ENCODE measurements around the gene TAL1.
A peak's percentile ranks its signal among the peaks of the same experiment; 100 is the strongest.

TAL1 gene

DNA sequence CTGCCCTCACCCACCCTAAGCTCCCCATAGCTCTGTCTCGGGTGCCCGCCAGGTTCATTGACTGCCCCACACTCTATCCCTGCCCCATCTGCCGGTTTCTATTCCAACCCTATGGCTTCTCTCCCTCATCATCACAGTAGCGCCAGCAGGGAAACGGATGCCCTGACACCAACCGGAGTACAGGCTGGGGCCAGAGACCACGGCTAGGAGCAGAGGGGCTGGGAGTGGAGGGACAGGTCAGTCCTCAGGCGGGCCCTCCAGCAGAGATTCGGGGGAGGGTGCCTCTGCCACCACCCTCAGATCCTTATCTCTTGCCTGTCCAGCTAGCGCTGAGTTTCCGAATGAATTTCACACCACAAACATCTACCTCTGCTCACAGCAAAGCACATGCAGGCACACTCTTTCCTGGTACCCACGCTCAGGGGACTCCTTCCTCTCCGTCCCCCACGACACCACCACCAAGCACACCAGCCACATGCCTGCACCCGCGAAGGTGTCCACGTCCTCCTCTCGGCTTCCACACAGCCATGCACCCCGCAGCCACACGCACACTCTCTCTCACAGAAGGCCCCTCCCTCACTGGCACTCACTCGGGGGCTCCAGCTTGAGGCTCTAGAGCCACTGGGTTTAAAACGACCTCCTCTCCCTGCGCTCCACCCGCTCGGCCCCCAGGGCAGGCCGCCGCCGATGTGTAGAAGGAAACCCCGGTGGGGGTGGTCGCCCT lies 7.2 kb downstream of the TAL1 start:
- Histone ChIP-seq H3K9ac (ENCODE audit: low read depth, low read length) (peak overlapping the region; percentile 31; the same call in 1 of the 2 replicates), H3K36me3 (ENCODE audit: insufficient read depth, low read length) (no peaks in the 10 kb centered on the region), H3K4me1 (ENCODE audit: insufficient read depth, low read length) (peaks cover 4% of the 10 kb centered on the region; the same call in 1 of the 2 replicates), H3K9me3 (ENCODE audit: control insufficient read depth, insufficient read depth, low read length) (no peaks in the 10 kb centered on the region; the same call in 1 of the 2 replicates)

DNA sequence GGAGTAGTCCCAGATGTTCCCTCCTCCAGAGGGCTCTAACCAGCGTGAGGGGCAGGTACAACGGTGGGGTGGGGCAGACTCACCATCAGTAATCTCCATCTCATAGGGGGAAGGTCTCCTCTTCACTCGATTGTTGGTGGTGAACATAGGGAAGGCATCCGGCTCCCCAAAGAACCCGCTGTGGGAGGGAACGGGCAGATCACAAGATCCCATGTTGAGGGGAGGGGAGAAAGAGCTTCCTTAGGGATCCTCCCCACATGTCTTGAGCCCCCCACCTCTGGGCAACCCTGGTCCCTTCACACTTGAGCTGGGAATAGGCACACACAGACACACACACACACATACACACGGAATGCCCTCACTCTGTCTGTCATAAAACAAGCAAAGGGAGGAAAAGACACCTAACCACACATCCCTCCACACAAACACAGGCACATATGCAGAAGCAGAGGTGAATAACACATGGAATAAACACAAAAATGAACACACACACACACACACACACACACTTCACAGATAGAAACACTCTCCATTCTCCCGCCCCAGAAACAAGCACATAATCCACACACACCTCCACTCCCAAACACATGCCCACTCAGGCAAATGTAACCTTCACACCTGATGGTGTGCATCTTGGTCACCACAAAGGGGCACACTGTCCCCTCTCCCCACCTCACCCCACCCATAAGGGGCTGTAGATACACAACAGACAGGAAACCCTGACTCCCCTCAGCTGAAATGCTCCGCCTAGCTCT lies 7.9 kb downstream of the TAL1 start:
- no peaks in the 10 kb centered on the region; the same call in 1 of the 2 replicates for H3K9me3 ChIP-seq (ENCODE audit: control insufficient read depth, insufficient read depth, low read length)
- H3K9ac ChIP-seq (ENCODE audit: low read depth, low read length), result no peak overlapping the region
- H3K4me1 ChIP-seq (ENCODE audit: insufficient read depth, low read length), result peaks cover 4% of the 10 kb centered on the region; the same call in 1 of the 2 replicates
- no peaks in the 10 kb centered on the region for H3K36me3 ChIP-seq (ENCODE audit: insufficient read depth, low read length)

DNA sequence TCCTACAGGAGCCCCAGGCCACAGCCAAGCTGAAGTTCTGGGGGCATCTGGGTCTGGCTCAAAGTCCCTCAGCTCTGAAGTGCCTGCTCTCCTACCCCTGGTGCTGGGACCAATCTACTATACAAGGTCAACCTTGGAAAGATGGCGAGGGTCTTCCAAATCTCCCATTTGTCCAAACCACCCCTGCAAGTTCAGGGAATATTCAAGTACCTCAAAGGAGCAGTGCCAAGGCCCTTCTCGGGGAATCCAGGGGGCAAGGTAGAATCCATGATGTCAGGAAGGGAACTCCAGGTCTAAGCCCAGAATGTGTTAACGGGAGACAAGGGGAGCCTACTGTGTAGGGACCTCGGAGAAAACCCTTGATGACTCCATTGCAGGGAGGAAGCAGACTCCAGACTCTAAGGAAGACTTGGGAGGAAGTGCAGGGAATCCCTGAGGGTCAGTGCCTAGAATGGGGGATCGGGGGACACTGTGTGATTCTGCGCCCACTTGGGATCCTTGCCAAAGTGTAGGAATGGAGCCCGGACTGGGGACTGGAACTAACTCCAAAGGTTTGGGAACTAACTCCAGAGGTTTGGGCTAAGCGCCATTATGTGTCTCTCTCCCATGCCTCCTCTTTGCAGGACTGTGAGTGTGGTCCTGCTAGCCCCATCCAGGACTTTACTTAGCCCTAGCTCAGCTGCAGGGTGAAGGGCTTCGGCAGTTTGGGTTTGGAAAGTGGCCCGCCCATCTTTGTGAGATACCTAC lies 8.7 kb downstream of the TAL1 start:
- H3K4me1 ChIP-seq (ENCODE audit: insufficient read depth, low read length), result peaks cover 4% of the 10 kb centered on the region; the same call in 1 of the 2 replicates
- H3K9me3 ChIP-seq (ENCODE audit: control insufficient read depth, insufficient read depth, low read length), result no peaks in the 10 kb centered on the region; the same call in 1 of the 2 replicates
- no peak overlapping the region for H3K9ac ChIP-seq (ENCODE audit: low read depth, low read length)
- no peaks in the 10 kb centered on the region for H3K36me3 ChIP-seq (ENCODE audit: insufficient read depth, low read length)

DNA sequence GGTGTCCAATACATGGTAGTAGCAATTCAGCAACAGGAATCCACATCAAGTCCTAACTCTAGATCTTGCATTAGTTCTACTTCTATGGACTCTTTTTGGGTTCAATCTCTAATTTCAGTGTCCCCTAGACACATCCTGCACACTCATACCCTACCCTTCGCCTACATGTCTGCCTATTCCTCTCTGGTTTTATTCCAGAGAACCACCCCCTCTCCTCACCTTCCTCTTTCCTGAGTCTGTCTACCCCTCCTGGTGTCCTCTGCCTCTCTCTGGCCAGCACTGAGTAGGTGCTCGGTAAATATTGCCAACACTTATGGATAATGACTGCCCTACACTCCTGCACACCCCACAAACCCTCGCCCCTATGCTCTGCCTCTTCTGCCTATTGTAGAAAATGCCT lies 9.5 kb downstream of the TAL1 start:
- no peak overlapping the region for H3K9ac ChIP-seq (ENCODE audit: low read depth, low read length)
- H3K9me3 ChIP-seq (ENCODE audit: control insufficient read depth, insufficient read depth, low read length), result no peaks in the 10 kb centered on the region; the same call in 1 of the 2 replicates
- H3K36me3 ChIP-seq (ENCODE audit: insufficient read depth, low read length), result no peaks in the 10 kb centered on the region
- H3K4me1 ChIP-seq (ENCODE audit: insufficient read depth, low read length), result peaks cover 4% of the 10 kb centered on the region; the same call in 1 of the 2 replicates

DNA sequence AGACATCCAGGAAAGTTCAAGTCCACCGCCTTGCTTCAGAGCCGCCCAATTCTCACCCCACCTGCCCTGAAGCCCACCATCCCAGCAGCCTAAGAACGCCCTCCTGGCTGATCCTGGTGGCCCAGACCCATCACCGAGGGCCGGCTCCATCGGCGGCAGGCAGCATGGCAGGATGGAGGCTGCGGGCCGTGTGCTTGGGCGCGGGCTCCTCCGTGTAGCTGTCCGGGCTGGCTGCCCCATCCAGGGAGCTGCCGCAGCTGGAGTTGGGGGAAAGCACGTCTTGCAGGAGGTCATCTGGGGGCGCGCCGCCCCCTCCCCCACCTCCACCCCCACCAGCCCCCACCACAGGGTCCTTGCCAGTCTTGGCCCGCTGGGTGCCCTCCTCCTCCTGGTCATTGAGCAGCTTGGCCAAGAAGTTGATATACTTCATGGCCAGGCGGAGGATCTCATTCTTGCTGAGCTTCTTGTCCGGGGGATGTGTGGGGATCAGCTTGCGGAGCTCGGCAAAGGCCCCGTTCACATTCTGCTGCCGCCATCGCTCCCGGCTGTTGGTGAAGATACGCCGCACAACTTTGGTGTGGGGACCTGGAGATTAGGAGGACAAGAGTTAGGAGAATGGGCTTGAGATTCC lies 12.3 kb downstream of the TAL1 start:
- no peaks in the 10 kb centered on the region for H3K36me3 ChIP-seq (ENCODE audit: insufficient read depth, low read length)
- H3K9ac ChIP-seq (ENCODE audit: low read depth, low read length), result no peak overlapping the region
- H3K4me1 ChIP-seq (ENCODE audit: insufficient read depth, low read length), result peaks cover 4% of the 10 kb centered on the region; the same call in 1 of the 2 replicates
- H3K9me3 ChIP-seq (ENCODE audit: control insufficient read depth, insufficient read depth, low read length), result no peaks in the 10 kb centered on the region; the same call in 1 of the 2 replicates

DNA sequence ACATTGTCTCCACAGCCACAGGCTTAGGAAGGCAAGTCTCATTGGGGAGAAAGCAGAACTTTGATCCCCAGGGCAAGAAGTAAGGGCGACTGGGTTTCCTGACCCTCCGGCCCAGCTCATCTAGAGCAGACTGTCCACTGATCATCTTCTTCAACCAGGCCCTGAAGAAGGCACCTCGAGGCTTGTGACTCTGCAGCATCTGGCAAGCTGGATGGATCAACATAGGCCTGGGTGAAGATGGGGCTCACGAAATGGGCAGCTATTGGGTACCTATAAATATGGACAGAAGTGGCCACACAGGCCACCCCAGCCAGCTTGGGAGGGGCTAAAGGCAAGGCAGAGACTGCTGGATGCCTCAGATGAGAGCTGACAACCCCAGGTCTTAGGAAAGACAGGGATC lies 13.0 kb downstream of the TAL1 start:
- Histone ChIP-seq H3K36me3 (ENCODE audit: insufficient read depth, low read length) (no peaks in the 10 kb centered on the region), H3K4me1 (ENCODE audit: insufficient read depth, low read length) (peaks cover under 1% of the 10 kb centered on the region; the same call in 1 of the 2 replicates), H3K9ac (ENCODE audit: low read depth, low read length) (no peak overlapping the region), H3K9me3 (ENCODE audit: control insufficient read depth, insufficient read depth, low read length) (no peaks in the 10 kb centered on the region; the same call in 1 of the 2 replicates)

DNA sequence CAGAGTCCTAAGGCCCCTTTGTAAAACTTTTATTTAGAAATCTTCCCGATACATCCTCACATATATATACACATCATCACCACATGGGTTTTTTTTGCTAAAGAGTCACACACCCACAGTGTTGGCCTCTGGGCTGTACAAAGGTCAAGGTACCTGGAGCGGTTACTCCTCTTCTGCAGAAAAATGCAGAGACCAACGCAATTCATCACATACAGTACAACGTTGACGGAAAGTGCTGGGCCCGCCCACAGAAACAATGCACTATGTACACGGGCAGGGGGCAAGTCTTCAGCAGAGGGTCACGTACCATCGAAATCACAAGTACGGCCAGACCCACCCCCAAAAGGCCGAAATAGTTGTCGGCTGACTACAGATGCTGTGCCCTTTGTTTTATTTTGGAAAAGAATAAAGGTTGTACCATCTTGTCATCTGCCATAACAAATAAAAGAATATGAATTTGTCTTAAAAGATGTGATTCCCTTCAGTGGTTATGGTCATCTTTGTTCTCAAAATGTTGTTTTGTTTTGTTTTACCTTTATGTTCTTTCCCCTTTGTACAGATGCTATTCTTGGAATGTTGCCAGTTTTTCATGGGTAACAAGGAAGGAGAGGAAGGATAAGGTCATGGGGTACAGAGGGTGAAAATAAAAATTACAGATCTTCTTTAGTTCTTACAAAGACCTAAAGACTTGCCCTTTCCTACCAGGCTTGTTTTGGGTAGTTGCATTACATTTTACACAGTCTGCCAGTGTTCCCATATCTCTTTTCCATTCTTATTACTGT lies 15.6 kb downstream of the TAL1 start:
- no peaks in the 10 kb centered on the region; the same call in 1 of the 2 replicates for H3K4me1 ChIP-seq (ENCODE audit: insufficient read depth, low read length)
- H3K9ac ChIP-seq (ENCODE audit: low read depth, low read length), result no peak overlapping the region
- H3K36me3 ChIP-seq (ENCODE audit: insufficient read depth, low read length), result no peaks in the 10 kb centered on the region
- no peaks in the 10 kb centered on the region; the same call in 1 of the 2 replicates for H3K9me3 ChIP-seq (ENCODE audit: control insufficient read depth, insufficient read depth, low read length)

DNA sequence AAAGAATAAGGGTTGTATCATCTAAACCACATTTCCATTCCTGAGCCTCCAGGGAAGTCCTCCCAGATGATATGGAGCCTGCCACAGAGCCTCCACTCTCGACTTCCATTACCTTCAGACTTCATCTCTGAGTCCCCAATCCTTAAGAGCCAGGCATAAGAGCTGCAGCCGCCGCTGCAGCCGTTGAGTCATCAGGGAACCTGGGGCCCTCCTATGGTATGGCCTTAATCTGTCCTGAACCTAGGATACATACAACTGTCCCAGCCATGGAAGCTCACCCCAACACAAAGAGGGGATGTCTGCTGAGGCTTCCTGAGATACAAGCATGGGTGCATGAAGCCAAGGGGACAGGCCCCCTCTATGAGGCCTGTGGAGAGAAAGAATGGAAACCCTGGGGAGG lies 16.3 kb downstream of the TAL1 start:
- Histone ChIP-seq H3K4me1 (ENCODE audit: insufficient read depth, low read length) (no peaks in the 10 kb centered on the region; the same call in 1 of the 2 replicates), H3K9me3 (ENCODE audit: control insufficient read depth, insufficient read depth, low read length) (no peaks in the 10 kb centered on the region; the same call in 1 of the 2 replicates), H3K9ac (ENCODE audit: low read depth, low read length) (no peak overlapping the region), H3K36me3 (ENCODE audit: insufficient read depth, low read length) (no peaks in the 10 kb centered on the region)

DNA sequence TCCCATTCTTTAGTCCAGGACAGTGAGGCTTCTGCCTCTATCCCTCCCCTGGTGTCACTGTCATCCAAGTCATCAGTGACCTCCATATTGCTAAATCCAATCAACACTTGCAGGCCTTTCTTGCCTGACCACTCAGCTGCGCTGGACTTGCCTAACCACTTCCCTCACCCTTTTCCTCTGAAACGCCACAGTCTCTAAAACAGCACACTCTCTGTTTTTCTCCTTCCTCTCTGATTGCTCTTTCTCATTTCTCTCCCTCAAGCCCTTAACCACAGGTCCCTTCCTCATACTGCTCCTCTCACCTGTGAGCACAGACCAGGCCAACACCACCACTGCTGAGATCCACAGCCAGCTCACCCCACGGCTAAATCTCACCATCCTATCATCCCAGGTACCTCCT lies 17.5 kb downstream of the TAL1 start:
- Histone ChIP-seq H3K36me3 (ENCODE audit: insufficient read depth, low read length) (no peaks in the 10 kb centered on the region), H3K9me3 (ENCODE audit: control insufficient read depth, insufficient read depth, low read length) (no peaks in the 10 kb centered on the region; the same call in 1 of the 2 replicates), H3K9ac (ENCODE audit: low read depth, low read length) (no peak overlapping the region), H3K4me1 (ENCODE audit: insufficient read depth, low read length) (peaks cover 3% of the 10 kb centered on the region; the same call in 1 of the 2 replicates)

DNA sequence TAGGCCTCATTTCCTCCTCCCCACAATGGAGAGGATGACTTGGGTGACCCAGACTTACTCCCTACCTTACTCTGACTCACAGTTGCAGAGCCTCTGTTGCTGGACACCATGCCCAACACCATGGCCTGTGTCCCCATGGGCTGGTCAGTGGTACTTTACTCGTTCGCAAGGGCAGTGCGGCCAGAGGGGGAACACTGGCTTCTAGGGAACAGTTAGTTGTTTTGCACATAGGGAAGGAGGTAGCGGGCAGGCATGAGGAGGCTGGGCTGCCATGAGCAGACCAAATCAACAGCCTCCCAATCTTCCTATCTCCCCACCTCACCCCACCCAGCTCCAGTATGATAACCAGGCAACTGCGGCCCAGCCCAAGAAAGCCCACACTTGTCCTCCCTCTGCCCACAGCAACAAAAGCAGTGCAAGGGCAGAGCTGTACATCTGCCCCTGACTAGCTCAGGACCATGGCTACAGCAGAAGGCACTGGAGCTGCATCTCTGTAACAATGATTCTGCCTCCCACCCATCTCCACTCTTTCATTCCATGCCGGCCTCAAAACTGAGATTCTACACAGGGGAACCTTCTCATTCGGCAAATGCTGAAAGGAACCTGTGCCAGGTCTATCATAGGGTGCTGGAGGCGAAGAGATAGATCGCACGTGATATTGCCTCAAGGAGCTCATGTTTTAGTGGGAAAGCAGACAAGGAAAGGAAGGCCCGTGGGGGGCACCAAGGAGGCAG lies 18.6 kb downstream of the TAL1 start:
- H3K9me3 ChIP-seq (ENCODE audit: control insufficient read depth, insufficient read depth, low read length), result no peaks in the 10 kb centered on the region; the same call in 1 of the 2 replicates
- no peak overlapping the region for H3K9ac ChIP-seq (ENCODE audit: low read depth, low read length)
- H3K4me1 ChIP-seq (ENCODE audit: insufficient read depth, low read length), result peaks cover 13% of the 10 kb centered on the region
- H3K36me3 ChIP-seq (ENCODE audit: insufficient read depth, low read length), result no peaks in the 10 kb centered on the region

DNA sequence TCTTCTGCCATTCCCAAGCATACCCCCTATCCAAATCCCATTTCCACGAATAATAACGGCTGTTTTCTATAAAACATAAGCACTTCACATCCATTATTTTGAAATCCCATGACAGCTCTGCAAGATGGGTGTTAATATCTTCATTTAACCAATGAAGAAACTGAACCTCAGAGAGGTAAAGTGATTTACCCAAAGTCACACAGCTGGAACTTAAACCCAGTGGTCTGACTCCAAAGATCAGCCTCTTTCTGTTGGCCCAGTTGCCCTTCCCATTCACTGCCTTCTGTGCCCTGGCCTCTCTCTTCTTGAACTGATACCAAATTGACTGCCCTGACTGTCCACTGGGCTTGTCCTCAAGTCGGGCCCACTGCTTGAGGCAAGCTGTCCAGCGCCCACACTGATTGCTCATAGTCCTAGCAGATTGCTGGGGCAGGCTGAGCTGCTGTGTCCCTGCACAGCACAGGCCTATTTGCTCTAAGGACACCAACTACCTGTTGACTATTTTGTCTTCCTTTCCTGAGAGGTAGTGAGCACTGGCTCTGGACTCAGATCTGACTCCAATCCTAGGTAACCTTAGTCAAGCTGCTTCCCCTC lies 19.3 kb downstream of the TAL1 start:
- Histone ChIP-seq H3K4me1 (ENCODE audit: insufficient read depth, low read length) (peaks cover 16% of the 10 kb centered on the region), H3K9ac (ENCODE audit: low read depth, low read length) (no peak overlapping the region), H3K36me3 (ENCODE audit: insufficient read depth, low read length) (no peaks in the 10 kb centered on the region), H3K9me3 (ENCODE audit: control insufficient read depth, insufficient read depth, low read length) (no peaks in the 10 kb centered on the region; the same call in 1 of the 2 replicates)

DNA sequence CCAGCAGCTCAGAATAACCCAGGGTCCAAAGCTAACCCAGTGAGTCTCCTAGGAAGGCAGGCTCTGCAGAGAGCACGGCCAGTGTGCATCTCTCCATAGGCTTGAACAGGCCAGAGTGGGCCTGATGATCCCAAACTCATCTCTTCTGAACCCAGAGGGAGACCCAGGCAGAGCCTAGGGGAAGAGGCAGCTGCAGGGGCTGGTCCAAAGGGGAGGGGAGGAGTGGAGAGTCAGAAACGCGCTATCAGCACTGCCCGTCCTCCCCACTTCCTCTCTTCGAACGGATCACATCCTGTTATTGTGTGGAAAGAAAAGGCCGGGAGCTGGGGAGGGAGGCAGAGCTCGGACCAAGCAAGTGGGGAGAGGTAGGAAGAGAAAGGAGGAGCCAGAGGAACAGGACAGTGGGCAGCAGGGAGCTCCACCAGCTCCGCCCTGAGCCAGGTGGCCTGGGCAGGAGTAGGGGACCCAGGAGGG lies 20.2 kb downstream of the TAL1 start:
- H3K4me1 ChIP-seq (ENCODE audit: insufficient read depth, low read length), result peaks cover 16% of the 10 kb centered on the region
- H3K36me3 ChIP-seq (ENCODE audit: insufficient read depth, low read length), result no peaks in the 10 kb centered on the region
- no peak overlapping the region for H3K9ac ChIP-seq (ENCODE audit: low read depth, low read length)
- H3K9me3 ChIP-seq (ENCODE audit: control insufficient read depth, insufficient read depth, low read length), result no peaks in the 10 kb centered on the region; the same call in 1 of the 2 replicates

All from ES-I3 (cell line).